Smooth muscle cell (in vitro differentiated cells): ENCODE data around the gene MORN1. TPM values are rescaled to one million over a fixed set of nuclear protein-coding genes. Genes with fewer than 3 reads are reported as not detected.

Experiments
- DNase-seq: peaks from one replicate; lab custom pipeline; 2025; ENCODE audit not compliant: unreplicated experiment; lab: John Stamatoyannopoulos, UW
- H2AFZ ChIP-seq: fragments of 200-600 bp; sonication (generic); 2 replicates; pipeline ENCODE4 v1.6.0; 2016; ENCODE audit warnings: antibody characterized with exemption, low read depth, mild to moderate bottlenecking
- H3F3A ChIP-seq: fragments of 200-600 bp; sonication (generic); 2 replicates; pipeline ENCODE4 v1.6.0; 2017; ENCODE audit warnings: antibody characterized with exemption, low read depth
- H3K27ac ChIP-seq: fragments of 200-600 bp; sonication (generic); 2 replicates; pipeline ENCODE4 v1.5.1; 2016; ENCODE audit warnings: low read depth, mild to moderate bottlenecking
- H3K27me3 ChIP-seq: fragments of 200-600 bp; sonication (generic); 2 replicates; pipeline ENCODE4 v1.6.1; 2016; ENCODE audit warnings: low read depth, mild to moderate bottlenecking
- H3K36me3 ChIP-seq: fragments of 200-600 bp; sonication (generic); 2 replicates; pipeline ENCODE4 v1.5.1; 2016; ENCODE audit warnings: low read depth
- H3K4me1 ChIP-seq: fragments of 200-600 bp; sonication (generic); 2 replicates; pipeline ENCODE4 v1.5.1; 2016; ENCODE audit warnings: low read depth
- H3K4me2 ChIP-seq: fragments of 200-600 bp; sonication (generic); 2 replicates; pipeline ENCODE4 v1.6.0; 2016; ENCODE audit warnings: mild to moderate bottlenecking
- H3K4me3 ChIP-seq: fragments of 200-600 bp; sonication (generic); 2 replicates; pipeline ENCODE4 v1.5.1; 2016; ENCODE audit warnings: mild to moderate bottlenecking
- H3K79me2 ChIP-seq: fragments of 200-600 bp; sonication (generic); 2 replicates; pipeline ENCODE4 v1.6.0; 2016; ENCODE audit warnings: low read depth, mild to moderate bottlenecking
- H3K9ac ChIP-seq: fragments of 200-600 bp; sonication (generic); 2 replicates; pipeline ENCODE4 v1.6.0; 2016; ENCODE audit warnings: low read depth
- H3K9me3 ChIP-seq: fragments of 200-600 bp; sonication (generic); replicated peaks from 2 replicates; pipeline ENCODE4 v1.5.1; 2016; ENCODE audit warnings: low read depth
- H4K20me1 ChIP-seq: fragments of 200-600 bp; sonication (generic); 2 replicates; pipeline ENCODE4 v1.6.0; 2016; ENCODE audit warnings: low read depth
- WGBS: methylation state at CpG from one replicate; pipeline ENCODE4 v1.1.7; 2016; ENCODE audit warnings: low lambda C conversion rate; 5-methylcytosine and 5-hydroxymethylcytosine counted together
- polyA plus RNA-seq: library from polyadenylated mRNA; unstranded; fragments of >200 nt; fragmentation: Nextera tagmentation; extraction: Ambion mirVana; gene quantifications from 2 replicates; pipeline ENCODE4 v1.2.1, GENCODE V29; 2016
- total RNA-seq: library from RNA; depleted of rRNA; stranded (reverse); fragments of >200 nt; gene quantifications from 2 replicates; pipeline ENCODE4 v1.2.3, GENCODE V29; 2014
- TF ChIP-seq, protein P1 (sequence below): fragments of 200-600 bp; sonication (generic); IDR thresholded peaks from 2 replicates; pipeline ENCODE4 v1.5.1; 2017; ENCODE audit warnings: borderline replicate concordance, mild to moderate bottlenecking, antibody characterized with exemption; ENCODE audit not compliant: insufficient read depth, poor library complexity, severe bottlenecking

The MORN1 gene
- total and polyA plus RNA-seq, 2 experiments from 2014 or later = 4.9 to 6.2 TPM

DNA sequence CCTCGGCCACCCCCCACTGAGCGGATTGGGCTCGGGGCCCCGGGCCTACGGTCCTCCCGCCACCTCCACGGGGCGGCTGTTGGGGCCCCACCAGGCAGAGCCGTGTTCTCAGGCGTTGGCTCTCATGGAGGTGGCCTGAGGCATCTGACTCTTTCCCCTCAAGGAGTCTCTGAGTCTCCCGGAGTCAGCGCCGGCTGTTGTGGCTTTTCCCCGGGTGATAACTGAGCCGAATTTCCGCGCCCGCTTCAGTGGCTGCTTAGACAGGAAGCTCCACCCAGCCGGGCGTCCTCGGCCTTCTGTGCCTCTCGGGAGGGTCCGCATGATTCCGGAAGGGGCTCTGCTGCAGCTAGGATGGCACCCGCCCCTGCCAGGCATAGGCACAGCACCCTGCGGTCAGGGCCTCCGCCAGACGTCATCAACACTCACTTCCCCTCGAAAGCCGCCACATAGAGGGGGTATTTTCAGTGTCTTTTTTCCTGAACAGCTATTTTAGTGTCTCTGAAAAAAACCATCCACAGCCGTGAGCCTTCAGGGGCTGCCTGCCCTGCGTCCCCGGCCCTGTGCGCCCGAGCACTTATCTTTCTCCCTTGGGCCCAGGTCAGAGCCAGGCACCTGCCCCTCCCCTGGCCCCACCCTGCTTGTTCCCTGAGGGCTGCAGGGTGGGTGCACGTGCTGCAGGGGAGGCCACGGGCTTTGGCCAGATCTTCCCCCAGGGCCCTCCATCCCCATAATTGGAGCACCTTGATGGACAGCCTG, 90.3 kb downstream of the MORN1 start:
- Histone ChIP-seq H3K27ac (no peak overlapping the region), H3K9me3 (no peaks in the 10 kb centered on the region), H3K4me2 (no peak overlapping the region), H3F3A (no peaks in the 10 kb centered on the region), H3K9ac (no peak overlapping the region), H3K79me2 (peaks cover 78% of the 10 kb centered on the region), H3K4me3 (no peak overlapping the region), H3K36me3 (no peaks in the 10 kb centered on the region), H3K27me3 (no peaks in the 10 kb centered on the region), H4K20me1 (peaks cover 93% of the 10 kb centered on the region), H3K4me1 (no peaks in the 10 kb centered on the region), H2AFZ (no peak overlapping the region)
- WGBS = 91% methylated on average over 37 of the region's 37 CpGs
- TF ChIP-seq, protein P1, sequence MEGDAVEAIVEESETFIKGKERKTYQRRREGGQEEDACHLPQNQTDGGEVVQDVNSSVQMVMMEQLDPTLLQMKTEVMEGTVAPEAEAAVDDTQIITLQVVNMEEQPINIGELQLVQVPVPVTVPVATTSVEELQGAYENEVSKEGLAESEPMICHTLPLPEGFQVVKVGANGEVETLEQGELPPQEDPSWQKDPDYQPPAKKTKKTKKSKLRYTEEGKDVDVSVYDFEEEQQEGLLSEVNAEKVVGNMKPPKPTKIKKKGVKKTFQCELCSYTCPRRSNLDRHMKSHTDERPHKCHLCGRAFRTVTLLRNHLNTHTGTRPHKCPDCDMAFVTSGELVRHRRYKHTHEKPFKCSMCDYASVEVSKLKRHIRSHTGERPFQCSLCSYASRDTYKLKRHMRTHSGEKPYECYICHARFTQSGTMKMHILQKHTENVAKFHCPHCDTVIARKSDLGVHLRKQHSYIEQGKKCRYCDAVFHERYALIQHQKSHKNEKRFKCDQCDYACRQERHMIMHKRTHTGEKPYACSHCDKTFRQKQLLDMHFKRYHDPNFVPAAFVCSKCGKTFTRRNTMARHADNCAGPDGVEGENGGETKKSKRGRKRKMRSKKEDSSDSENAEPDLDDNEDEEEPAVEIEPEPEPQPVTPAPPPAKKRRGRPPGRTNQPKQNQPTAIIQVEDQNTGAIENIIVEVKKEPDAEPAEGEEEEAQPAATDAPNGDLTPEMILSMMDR = no peak
- no peak for DNase-seq

DNA sequence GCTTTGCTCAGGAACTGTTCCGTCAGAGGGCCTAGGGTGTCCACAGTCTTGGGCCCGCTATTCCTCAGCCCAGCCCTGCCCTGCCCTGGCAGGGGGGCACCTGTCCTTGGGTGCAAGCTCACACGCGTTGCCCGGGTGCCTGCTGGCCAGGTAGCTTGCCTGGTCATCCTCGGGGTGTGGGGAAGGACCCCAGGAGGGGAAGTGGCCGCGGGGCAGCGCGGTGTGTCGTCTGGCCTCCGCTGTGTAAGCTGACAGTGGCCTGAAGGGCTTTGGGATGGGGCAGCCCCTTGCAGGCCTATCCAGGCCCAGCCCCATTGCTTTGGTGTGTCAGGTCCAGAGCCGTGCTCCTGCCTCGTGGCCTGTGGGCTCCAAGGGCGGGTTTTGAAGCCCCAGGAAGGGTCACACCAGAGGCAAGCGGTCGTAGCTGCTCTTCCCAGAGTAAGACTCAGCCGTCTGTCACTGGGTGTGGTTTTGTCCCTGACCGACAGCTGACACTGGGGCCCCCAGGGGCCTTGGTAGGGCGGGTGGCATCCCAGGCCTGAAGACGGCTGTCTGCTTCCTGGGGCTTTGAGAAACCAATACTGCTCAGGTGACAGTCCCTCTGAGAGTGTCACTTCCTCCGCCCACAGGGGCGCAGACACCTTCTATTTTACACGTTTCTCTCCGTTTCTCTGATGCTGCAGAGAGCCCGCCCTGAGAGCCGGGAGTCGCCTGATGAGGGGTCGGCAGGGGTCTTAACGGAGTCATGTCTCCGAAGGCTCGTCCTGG, 91.2 kb downstream of the MORN1 start:
- no peaks in the 10 kb centered on the region for H3K27me3 ChIP-seq
- no peak for DNase-seq
- H3K4me3 ChIP-seq = no peak overlapping the region
- peaks cover 86% of the 10 kb centered on the region for H3K79me2 ChIP-seq
- no peaks in the 10 kb centered on the region for H3K36me3 ChIP-seq
- H2AFZ ChIP-seq = no peak overlapping the region
- 89% methylated on average over 31 of the region's 32 CpGs for WGBS
- H3K9ac ChIP-seq = no peak overlapping the region
- no peaks in the 10 kb centered on the region for H3F3A ChIP-seq
- H3K4me1 ChIP-seq = no peaks in the 10 kb centered on the region
- H3K9me3 ChIP-seq = no peaks in the 10 kb centered on the region
- TF ChIP-seq, protein P1 = no peak
- H3K27ac ChIP-seq = no peak overlapping the region
- no peak overlapping the region for H3K4me2 ChIP-seq
- H4K20me1 ChIP-seq = peaks cover 99% of the 10 kb centered on the region

DNA sequence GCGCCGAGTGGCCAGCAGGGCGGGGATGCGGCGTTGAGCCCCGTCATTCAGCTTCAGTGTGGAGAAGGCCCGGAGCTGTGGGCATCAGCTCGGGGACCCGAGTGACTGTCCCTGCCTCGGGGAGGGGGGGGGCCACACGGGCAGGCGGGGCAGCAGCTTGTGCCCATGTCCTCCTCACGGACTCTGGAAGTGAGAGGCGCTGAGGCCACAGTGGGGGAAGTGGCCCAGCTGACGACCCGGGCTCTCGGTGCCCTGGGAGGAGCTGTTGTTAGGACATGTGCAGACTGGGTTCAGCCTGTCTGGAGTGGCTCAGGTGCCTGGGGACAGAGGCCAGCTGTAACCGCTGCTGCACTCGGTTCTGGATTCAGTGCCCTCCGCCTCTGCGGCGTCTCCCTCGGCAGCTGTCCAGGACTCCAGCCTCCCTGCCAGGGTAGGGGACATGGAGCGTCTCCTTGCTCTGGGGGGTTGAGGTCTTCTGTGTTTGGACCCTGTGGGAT, 92.2 kb downstream of the MORN1 start:
- no peak overlapping the region for H3K9ac ChIP-seq
- no peaks in the 10 kb centered on the region for H3F3A ChIP-seq
- TF ChIP-seq, protein P1 = no peak
- peaks cover 96% of the 10 kb centered on the region for H3K79me2 ChIP-seq
- no peaks in the 10 kb centered on the region for H3K27me3 ChIP-seq
- peaks cover 99% of the 10 kb centered on the region for H4K20me1 ChIP-seq
- DNase-seq = no peak
- 90% methylated on average over 24 of the region's 24 CpGs for WGBS
- H3K9me3 ChIP-seq = no peaks in the 10 kb centered on the region
- H3K4me2 ChIP-seq = no peak overlapping the region
- no peak overlapping the region for H3K27ac ChIP-seq
- no peaks in the 10 kb centered on the region for H3K36me3 ChIP-seq
- H3K4me3 ChIP-seq = no peak overlapping the region
- no peaks in the 10 kb centered on the region for H3K4me1 ChIP-seq
- H2AFZ ChIP-seq = no peak overlapping the region
